ENCODE results near the gene BRD3.

GRCh38 chr9:134036130-134036529 is 31.7 kb downstream of the BRD3 start:
- TF ChIP-seq, protein P1, sequence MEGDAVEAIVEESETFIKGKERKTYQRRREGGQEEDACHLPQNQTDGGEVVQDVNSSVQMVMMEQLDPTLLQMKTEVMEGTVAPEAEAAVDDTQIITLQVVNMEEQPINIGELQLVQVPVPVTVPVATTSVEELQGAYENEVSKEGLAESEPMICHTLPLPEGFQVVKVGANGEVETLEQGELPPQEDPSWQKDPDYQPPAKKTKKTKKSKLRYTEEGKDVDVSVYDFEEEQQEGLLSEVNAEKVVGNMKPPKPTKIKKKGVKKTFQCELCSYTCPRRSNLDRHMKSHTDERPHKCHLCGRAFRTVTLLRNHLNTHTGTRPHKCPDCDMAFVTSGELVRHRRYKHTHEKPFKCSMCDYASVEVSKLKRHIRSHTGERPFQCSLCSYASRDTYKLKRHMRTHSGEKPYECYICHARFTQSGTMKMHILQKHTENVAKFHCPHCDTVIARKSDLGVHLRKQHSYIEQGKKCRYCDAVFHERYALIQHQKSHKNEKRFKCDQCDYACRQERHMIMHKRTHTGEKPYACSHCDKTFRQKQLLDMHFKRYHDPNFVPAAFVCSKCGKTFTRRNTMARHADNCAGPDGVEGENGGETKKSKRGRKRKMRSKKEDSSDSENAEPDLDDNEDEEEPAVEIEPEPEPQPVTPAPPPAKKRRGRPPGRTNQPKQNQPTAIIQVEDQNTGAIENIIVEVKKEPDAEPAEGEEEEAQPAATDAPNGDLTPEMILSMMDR (IDR thresholded peaks at IDR 0.05; ENCODE audit: low read depth, low read length), result no peak
- no peak for TF ChIP-seq EZH2phosphoT487 (IDR thresholded peaks at IDR 0.05; ENCODE audit: low read depth)
